Immature natural killer cell (primary cell): Measurements from ENCODE around the gene BAD. TPM values are rescaled to one million over a fixed set of nuclear protein-coding genes. Genes with fewer than 3 reads are reported as not detected.

Source experiments
- DNase-seq, 3 donors: peaks; one replicate each; pipeline ENCODE4 v3.0.0; 2022; ENCODE audit warnings: mixed read lengths in 1 of 3
- H3K27ac Mint-ChIP-seq, 6 donors: one replicate each; pipeline ENCODE4 v1.8.0; 2020; ENCODE audit warnings: mixed read lengths in 6 of 6, mild to moderate bottlenecking in 5 of 6, inconsistent platforms in 4 of 6, moderate library complexity in 3 of 6
- H3K27me3 Mint-ChIP-seq, 3 donors: one replicate each; pipeline ENCODE4 v1.8.0; 2020 to 2021; ENCODE audit warnings: low read depth in 3 of 3, mild to moderate bottlenecking in 3 of 3, mixed read lengths in 3 of 3, moderate library complexity in 3 of 3, inconsistent platforms in 1 of 3
- H3K36me3 Mint-ChIP-seq, 3 donors: one replicate each; pipeline ENCODE4 v1.8.0; 2020; ENCODE audit warnings: mixed read lengths in 3 of 3, inconsistent platforms in 2 of 3, mild to moderate bottlenecking in 2 of 3
- H3K4me1 Mint-ChIP-seq, 2 donors: one replicate each; pipeline ENCODE4 v1.8.0; 2020; ENCODE audit warnings: inconsistent platforms in 2 of 2, mild to moderate bottlenecking in 2 of 2, mixed read lengths in 2 of 2, moderate library complexity in 1 of 2
- H3K4me3 Mint-ChIP-seq, 5 donors: one replicate each; pipeline ENCODE4 v1.8.0; 2020; ENCODE audit warnings: mild to moderate bottlenecking in 5 of 5, mixed read lengths in 5 of 5, inconsistent platforms in 3 of 5, moderate library complexity in 3 of 5
- H3K9me3 Mint-ChIP-seq, 6 donors: one replicate each; pipeline ENCODE4 v1.8.0; 2020; ENCODE audit warnings: mild to moderate bottlenecking in 6 of 6, mixed read lengths in 6 of 6, inconsistent platforms in 4 of 6, moderate library complexity in 3 of 6
- polyA plus RNA-seq, 3 donors: library from polyadenylated mRNA; unstranded; fragments of 300-500 nt; fragmentation: Illumina TruSeq; gene quantifications; one replicate each; pipeline ENCODE4 v1.2.3, GENCODE V29; 2021

BAD gene
- polyA plus RNA-seq, 3 donors from 2014 or later = 67.7 to 87.5 (median 77.3) TPM

GRCh38 chr11:64241491-64242374 lies 42.7 kb downstream of the BAD start:
- Mint-ChIP-seq H3K4me1 (peaks cover 30 to 43% of the 10 kb centered on the region in 2 donors), H3K27me3 (peaks cover 12 to 17% (median 15%) of the 10 kb centered on the region in 3 donors), H3K9me3 (no peaks in the 10 kb centered on the region), H3K4me3 (peak overlapping the region; percentile 84 to 94 (median 85)), H3K36me3 (peaks cover 0 to 3% (median 0%) of the 10 kb centered on the region in 3 donors), H3K27ac (peak overlapping the region; percentile 99 to 100 (median 99))
- DNase-seq = no peak

DNA sequence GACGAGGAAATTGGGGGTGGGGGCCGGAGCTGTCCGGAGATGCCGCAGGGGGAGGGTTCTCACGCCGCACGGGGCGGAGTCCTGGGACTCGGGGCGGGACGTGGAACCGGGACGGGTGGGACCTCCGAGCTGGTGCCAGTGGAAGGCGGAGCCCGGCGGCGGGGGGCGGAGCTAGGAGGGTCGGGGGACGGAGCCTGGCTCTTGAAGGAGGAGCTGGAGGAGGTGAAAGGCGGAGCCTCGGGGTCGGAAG lies 43.3 kb downstream of the BAD start:
- peak overlapping the region; percentile 99 to 100 (median 99) for H3K27ac Mint-ChIP-seq
- peaks cover 0 to 3% (median 0%) of the 10 kb centered on the region in 3 donors for H3K36me3 Mint-ChIP-seq
- H3K9me3 Mint-ChIP-seq = no peaks in the 10 kb centered on the region
- DNase-seq = peak; percentile 100
- peaks cover 30 to 42% of the 10 kb centered on the region in 2 donors for H3K4me1 Mint-ChIP-seq
- H3K4me3 Mint-ChIP-seq = peak overlapping the region; percentile 84 to 94 (median 85)
- peaks cover 12 to 17% (median 15%) of the 10 kb centered on the region in 3 donors for H3K27me3 Mint-ChIP-seq

GRCh38 chr11:64240435-64241240 lies 43.8 kb downstream of the BAD start, which contains the start of gene FKBP2:
Gene FKBP2 (plus strand): TSS chr11:64241095. CDS start chr11:64242388, 1,293 bp downstream.
- peaks cover 26 to 37% of the 10 kb centered on the region in 2 donors for H3K4me1 Mint-ChIP-seq
- no peaks in the 10 kb centered on the region for H3K9me3 Mint-ChIP-seq
- peak within 1 kb of the TSS; percentile 99 to 100 (median 99) for H3K27ac Mint-ChIP-seq
- peak; percentile 99 for DNase-seq
- peaks cover 12 to 17% (median 13%) of the 10 kb centered on the region in 3 donors for H3K27me3 Mint-ChIP-seq
- H3K36me3 Mint-ChIP-seq = peaks cover 0 to 3% (median 0%) of the 10 kb centered on the region in 3 donors
- peak within 1 kb of the TSS; percentile 84 to 94 (median 85) for H3K4me3 Mint-ChIP-seq

- Mint-ChIP-seq H3K4me3 (peak overlapping the region; percentile 84 to 94 (median 85)), H3K27me3 (peaks cover 12 to 17% (median 13%) of the 10 kb centered on the region in 3 donors), H3K36me3 (peaks cover 0 to 3% (median 0%) of the 10 kb centered on the region in 3 donors), H3K9me3 (no peaks in the 10 kb centered on the region), H3K4me1 (peaks cover 27 to 36% of the 10 kb centered on the region in 2 donors), H3K27ac (peak overlapping the region; percentile 99 to 100 (median 99))
- no peak for DNase-seq
Measured at GRCh38 chr11:64239662-64240434, 44.6 kb downstream of the BAD start.

- Mint-ChIP-seq H3K9me3 (no peaks in the 10 kb centered on the region), H3K27me3 (peaks cover 10 to 17% (median 12%) of the 10 kb centered on the region in 3 donors), H3K4me1 (peaks cover 25 to 36% of the 10 kb centered on the region in 2 donors), H3K27ac (peak overlapping the region; percentile 60 to 100 (median 87)), H3K4me3 (peak overlapping the region in 4 of 5 donors; percentile 17 to 33 (median 27)), H3K36me3 (peaks cover 0 to 3% (median 0%) of the 10 kb centered on the region in 3 donors)
- no peak for DNase-seq
Measured at GRCh38 chr11:64238999-64239398, 45.5 kb downstream of the BAD start.

DNA sequence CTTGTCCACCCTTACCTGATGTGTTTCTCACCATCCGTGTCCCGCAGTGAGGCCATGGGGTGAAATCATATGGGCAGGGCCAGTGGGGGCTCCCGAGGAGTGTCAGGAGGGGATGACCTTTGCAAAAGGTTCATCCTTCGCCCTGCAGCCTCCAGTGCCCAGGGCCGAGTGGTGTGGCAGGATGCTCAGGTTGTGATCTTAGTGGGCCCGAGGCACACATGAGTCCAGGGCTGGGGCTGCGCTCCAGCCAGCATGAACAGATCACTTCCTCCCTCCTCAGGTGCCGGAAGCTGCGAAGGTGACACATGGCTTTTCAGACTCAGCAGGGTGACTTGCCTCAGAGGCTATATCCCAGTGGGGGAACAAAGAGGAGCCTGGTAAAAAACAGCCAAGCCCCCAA lies 46.4 kb downstream of the BAD start:
- Mint-ChIP-seq H3K27ac (peak overlapping the region; percentile 8 to 100 (median 84)), H3K27me3 (peaks cover 9 to 11% (median 10%) of the 10 kb centered on the region in 3 donors), H3K4me3 (no peak overlapping the region), H3K4me1 (peaks cover 16 to 31% of the 10 kb centered on the region in 2 donors), H3K9me3 (no peaks in the 10 kb centered on the region), H3K36me3 (no peaks in the 10 kb centered on the region)
- no peak for DNase-seq

DNA sequence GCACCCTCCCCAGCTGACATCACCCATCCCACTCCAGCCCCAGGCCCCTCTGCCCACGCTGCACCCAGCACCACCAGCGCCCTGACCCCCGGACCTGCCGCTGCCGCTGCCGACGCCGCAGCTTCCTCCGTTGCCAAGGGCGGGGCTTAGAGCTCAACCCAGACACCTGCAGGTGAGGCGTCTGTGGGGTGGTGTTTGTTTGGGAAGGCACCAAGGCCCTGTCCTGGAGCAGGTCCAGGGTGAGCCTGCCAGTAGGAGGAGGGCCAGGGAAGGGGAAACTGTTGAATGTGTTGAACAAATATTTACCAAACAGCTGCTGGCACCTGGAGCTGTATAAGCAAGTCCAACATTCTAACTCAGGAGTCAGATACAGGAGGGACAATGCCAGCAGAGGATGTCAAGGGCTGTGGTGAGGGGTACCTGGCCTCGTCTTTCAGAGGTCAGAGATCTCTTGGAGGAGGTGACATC lies 46.9 kb downstream of the BAD start:
- no peak overlapping the region for H3K4me3 Mint-ChIP-seq

DNA sequence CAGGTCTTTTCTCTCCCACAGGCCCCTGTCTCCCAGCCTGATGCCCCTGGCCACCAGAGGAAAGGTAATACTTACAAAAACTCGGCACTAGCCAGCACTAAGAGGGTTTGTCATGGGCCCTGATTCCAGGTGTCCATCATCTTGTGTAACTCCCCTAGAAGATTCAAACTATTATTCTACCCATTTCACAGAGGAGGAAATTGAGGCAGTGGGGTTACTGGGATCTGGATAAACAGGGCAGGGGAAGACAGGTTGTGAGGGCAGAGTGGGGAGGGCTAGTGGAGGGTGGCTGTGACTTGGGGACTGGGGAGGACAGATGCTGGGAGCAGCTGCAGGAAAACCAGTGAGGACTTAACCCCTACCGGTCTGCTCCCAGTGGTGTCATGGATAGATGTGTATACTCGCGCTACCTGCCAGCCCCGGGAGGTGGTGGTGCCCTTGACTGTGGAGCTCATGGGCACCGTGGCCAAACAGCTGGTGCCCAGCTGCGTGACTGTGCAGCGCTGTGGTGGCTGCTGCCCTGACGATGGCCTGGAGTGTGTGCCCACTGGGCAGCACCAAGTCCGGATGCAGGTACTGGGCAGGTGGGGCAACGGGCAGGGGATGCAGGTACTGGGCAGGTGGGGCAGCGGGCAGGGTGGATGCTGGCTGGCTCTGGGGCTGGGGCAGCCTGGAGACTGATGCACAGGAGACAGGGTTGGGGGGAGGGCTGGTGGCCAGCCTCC lies 48.9 kb downstream of the BAD start:
- H3K27ac Mint-ChIP-seq = peak overlapping the region; percentile 29 to 80 (median 70)
- H3K4me3 Mint-ChIP-seq = peak overlapping the region; percentile 76 to 80 (median 79)
- no peaks in the 10 kb centered on the region for H3K9me3 Mint-ChIP-seq

More for the DNA sequence above, 46.9 kb downstream of the BAD start:
- Mint-ChIP-seq H3K9me3 (no peaks in the 10 kb centered on the region), H3K27me3 (peaks cover 9 to 12% (median 10%) of the 10 kb centered on the region in 3 donors), H3K27ac (peak overlapping the region in 3 of 6 donors; percentile 26 to 100 (median 62)), H3K4me1 (peaks cover 16 to 31% of the 10 kb centered on the region in 2 donors), H3K36me3 (no peaks in the 10 kb centered on the region)
- no peak for DNase-seq

GRCh38 chr11:64234647-64235379 lies 49.7 kb downstream of the BAD start:
- H3K9me3 Mint-ChIP-seq = no peaks in the 10 kb centered on the region
- peak overlapping the region; percentile 76 to 80 (median 79) for H3K4me3 Mint-ChIP-seq
- H3K36me3 Mint-ChIP-seq = no peaks in the 10 kb centered on the region
- DNase-seq = peak; percentile 62 to 63 (median 62)
- peak overlapping the region in 5 of 6 donors; percentile 55 to 80 (median 68) for H3K27ac Mint-ChIP-seq
- peaks cover 19 to 33% of the 10 kb centered on the region in 2 donors for H3K4me1 Mint-ChIP-seq
- H3K27me3 Mint-ChIP-seq = peaks cover 0 to 3% (median 0%) of the 10 kb centered on the region in 3 donors

More for the DNA sequence above, 48.9 kb downstream of the BAD start:
- Mint-ChIP-seq H3K36me3 (no peaks in the 10 kb centered on the region), H3K27me3 (peaks cover 1 to 5% (median 3%) of the 10 kb centered on the region in 3 donors), H3K4me1 (peaks cover 21 to 37% of the 10 kb centered on the region in 2 donors)
- no peak for DNase-seq

DNA sequence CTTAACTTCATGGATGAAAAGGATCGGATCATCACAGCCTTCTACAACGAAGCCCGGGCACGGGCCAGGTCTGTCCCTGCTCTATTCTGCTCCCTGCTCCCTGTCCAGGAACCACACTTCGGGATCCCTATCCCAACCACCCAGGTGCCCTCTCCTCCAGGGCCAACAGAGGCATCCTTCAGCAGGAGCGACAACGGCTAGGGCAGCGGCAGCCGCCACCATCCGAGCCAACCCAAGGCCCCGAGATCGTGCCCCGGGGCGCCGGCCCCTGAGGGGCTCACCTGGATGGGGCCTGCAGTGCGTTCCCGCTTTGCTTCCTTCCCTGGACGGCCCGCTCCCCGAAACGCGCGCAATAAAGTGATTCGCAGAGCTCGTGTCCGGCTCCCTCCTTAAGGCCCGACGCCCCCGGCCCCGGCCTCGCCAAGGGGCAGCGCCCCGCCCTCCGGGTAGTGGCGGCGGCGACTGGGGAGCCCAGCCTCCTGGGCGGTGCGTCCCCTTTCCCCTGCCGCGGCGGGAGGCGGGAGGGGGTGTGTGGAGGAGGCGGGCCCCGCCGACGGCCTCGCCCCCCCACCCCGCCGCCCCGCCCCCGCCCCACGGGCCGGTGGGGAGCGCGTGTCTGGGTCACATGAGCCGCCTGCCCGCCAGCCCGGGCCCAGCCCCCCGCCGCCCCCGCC lies 50.4 kb downstream of the BAD start, which contains the start of gene VEGFB:
Gene VEGFB, plus strand, starts transcription at position 672 of the 674 bp plus-strand sequence. CDS start 250 bp downstream, outside the sequence.
- H3K27ac Mint-ChIP-seq = peak within 1 kb of the TSS; percentile 55 to 85 (median 80)
- DNase-seq = peak; percentile 70 to 72 (median 71)
- H3K4me1 Mint-ChIP-seq = peaks cover 27 to 40% of the 10 kb centered on the region in 2 donors
- H3K27me3 Mint-ChIP-seq = peaks cover 0 to 1% (median 0%) of the 10 kb centered on the region in 3 donors
- H3K9me3 Mint-ChIP-seq = no peaks in the 10 kb centered on the region
- peak within 1 kb of the TSS; percentile 76 to 82 (median 80) for H3K4me3 Mint-ChIP-seq
- H3K36me3 Mint-ChIP-seq = no peaks in the 10 kb centered on the region

- Mint-ChIP-seq H3K27ac (peak overlapping the region in 4 of 6 donors; percentile 36 to 82 (median 62)), H3K27me3 (peaks cover 0 to 1% (median 0%) of the 10 kb centered on the region in 3 donors), H3K9me3 (no peaks in the 10 kb centered on the region), H3K4me1 (peaks cover 29 to 38% of the 10 kb centered on the region in 2 donors), H3K4me3 (peak overlapping the region; percentile 36 to 79 (median 61)), H3K36me3 (no peaks in the 10 kb centered on the region)
- no peak for DNase-seq
Measured at GRCh38 chr11:64232967-64233315, 51.5 kb downstream of the BAD start.
